Pancreas (tissue), 10 donors: ENCODE measurements around the gene CRADD. TPM values are rescaled to one million over a fixed set of nuclear protein-coding genes. Genes with fewer than 3 reads are reported as not detected.

Experiments used
- ATAC-seq, 4 donors: fragments of 200-7000 bp; cut with Tn5 transposase; one replicate each; pipeline versions ENCODE4 v1.8.0 to v1.9.1; 2020; ENCODE audit warnings: mild to moderate bottlenecking in 4 of 4, moderate library complexity in 4 of 4
- DNase-seq, 6 donors: peaks; one replicate each; pipeline ENCODE4 v3.0.0-alpha.2; 2020
- FAIRE-seq: peaks from 2 replicates; lab custom pipeline; 2012; peaks lifted over from hg19 to GRCh38; lab: Jason Lieb, UNC
- H3K27ac ChIP-seq, 4 donors: fragments of 200-600 bp; sonication (generic); 1 replicate in 3 of 4; 2 replicates in 1 of 4; pipeline versions ENCODE4 v1.5.0 to v1.8.0; 2020
- H3K27me3 ChIP-seq, 4 donors: fragments of 200-600 bp; one replicate each; pipeline ENCODE4 v1.8.0; 2021
- H3K36me3 ChIP-seq, 3 donors: fragments of 200-600 bp; sonication (generic) in 1 of 3; one replicate each; pipeline versions ENCODE4 v1.5.0 to v1.8.0; 2020 to 2021
- H3K4me1 ChIP-seq, 3 donors: fragments of 200-600 bp; one replicate each; pipeline ENCODE4 v1.8.0; 2021
- H3K4me3 ChIP-seq, 4 donors: fragments of 200-600 bp; sonication (generic) in 2 of 4; one replicate each; pipeline versions ENCODE4 v1.5.0 to v1.8.0; 2020 to 2021
- H3K9me3 ChIP-seq, 4 donors: fragments of 200-600 bp; one replicate each; pipeline ENCODE4 v1.8.0; 2021
- WGBS, 2 donors: extraction: QIAGEN DNeasy Blood & Tissue Kit; methylation state at CpG; one replicate each; pipeline ENCODE4 v1.1.7; 2013; 5-methylcytosine and 5-hydroxymethylcytosine counted together
- intact Hi-C, 3 donors: fragments of 100-400 bp; cut with DNase I; formaldehyde crosslinking; loops; one replicate each; pipeline versions ENCODE4 v1.11.1 to v1.14.2; 2022
- polyA plus RNA-seq, 2 donors: library from polyadenylated mRNA; stranded (reverse); fragments of 200-250 nt; gene quantifications; one replicate each; pipeline ENCODE4 v1.2.3, GENCODE V29; 2013
- total RNA-seq, 6 donors: library from RNA; stranded (reverse); fragmentation: NEBNext Ultra II Directional in 4 of 6; extraction: Animal tissue kit (Norgen Biotek cat#: 25700) in 4 of 6; gene quantifications; one replicate each; pipeline versions ENCODE4 v1.2.1 to v1.2.4, GENCODE V29; 2021 to 2023
- TF ChIP-seq, protein P1 (sequence below), 4 donors: fragments of 200-600 bp; sonication (generic) in 3 of 4; IDR thresholded peaks; one replicate each; pipeline versions ENCODE4 v1.5.0 to v1.8.0; 2021; ENCODE audit warnings: antibody characterized with exemption in 4 of 4
- donor health status: healthy with polysubstance abuse.
- donor health status: DM: no; HTN: no; CAD: no; lungs with moderate emphysema.
- donor health status: DM: no; HTN: no; CAD: no.
- donor health status: control.
- donor health status: control.
- donor health status: Bipolar disorder and iron deficiency.
- donor health status: DM: yes; HTN: yes; CAD: no.
- donor health status: DM: no; HTN: no; CAD: no.
- donor health status: DM: no; HTN: no; CAD: no.
- donor health status: DM: yes; HTN: yes; CAD: no.

The CRADD gene
- total and polyA plus RNA-seq, 8 donors = 5.3 to 12.3 (median 9.2) TPM

GRCh38 chr12:93889516-93890212 is 212.5 kb downstream of the CRADD start:
- intact Hi-C loops = no loop called here

GRCh38 chr12:93892423-93893268 is 215.5 kb downstream of the CRADD start:
- no peaks in the 10 kb centered on the region for H3K4me1 ChIP-seq
- H3K4me3 ChIP-seq = no peak overlapping the region
- no peak for DNase-seq
- intact Hi-C loops = no loop called here
- no peaks in the 10 kb centered on the region for H3K9me3 ChIP-seq
- no peaks in the 10 kb centered on the region for H3K36me3 ChIP-seq
- H3K27me3 ChIP-seq = no peaks in the 10 kb centered on the region
- ATAC-seq = peak in 2 of 4 donors; percentile 44 to 58
- TF ChIP-seq, protein P1, sequence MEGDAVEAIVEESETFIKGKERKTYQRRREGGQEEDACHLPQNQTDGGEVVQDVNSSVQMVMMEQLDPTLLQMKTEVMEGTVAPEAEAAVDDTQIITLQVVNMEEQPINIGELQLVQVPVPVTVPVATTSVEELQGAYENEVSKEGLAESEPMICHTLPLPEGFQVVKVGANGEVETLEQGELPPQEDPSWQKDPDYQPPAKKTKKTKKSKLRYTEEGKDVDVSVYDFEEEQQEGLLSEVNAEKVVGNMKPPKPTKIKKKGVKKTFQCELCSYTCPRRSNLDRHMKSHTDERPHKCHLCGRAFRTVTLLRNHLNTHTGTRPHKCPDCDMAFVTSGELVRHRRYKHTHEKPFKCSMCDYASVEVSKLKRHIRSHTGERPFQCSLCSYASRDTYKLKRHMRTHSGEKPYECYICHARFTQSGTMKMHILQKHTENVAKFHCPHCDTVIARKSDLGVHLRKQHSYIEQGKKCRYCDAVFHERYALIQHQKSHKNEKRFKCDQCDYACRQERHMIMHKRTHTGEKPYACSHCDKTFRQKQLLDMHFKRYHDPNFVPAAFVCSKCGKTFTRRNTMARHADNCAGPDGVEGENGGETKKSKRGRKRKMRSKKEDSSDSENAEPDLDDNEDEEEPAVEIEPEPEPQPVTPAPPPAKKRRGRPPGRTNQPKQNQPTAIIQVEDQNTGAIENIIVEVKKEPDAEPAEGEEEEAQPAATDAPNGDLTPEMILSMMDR (IDR thresholded peaks at IDR 0.05) = no peak
- 42 to 47% methylated on average over 14 of the region's 14 CpGs for WGBS, 2 donors
- no peak overlapping the region for H3K27ac ChIP-seq
- no peak for FAIRE-seq

More at GRCh38 chr12:93889516-93890212, 212.5 kb downstream of the CRADD start:
- ATAC-seq = no peak
- Histone ChIP-seq H3K4me1 (no peaks in the 10 kb centered on the region), H3K27me3 (no peaks in the 10 kb centered on the region), H3K9me3 (no peaks in the 10 kb centered on the region), H3K27ac (no peak overlapping the region), H3K4me3 (no peak overlapping the region), H3K36me3 (no peaks in the 10 kb centered on the region)
- WGBS, 2 donors = 86 to 95% methylated on average over 9 of the region's 9 CpGs
- no peak for FAIRE-seq
- no peak for DNase-seq
- TF ChIP-seq, protein P1 (IDR thresholded peaks at IDR 0.05) = no peak

- TF ChIP-seq, protein P1 (IDR thresholded peaks at IDR 0.05) = no peak
- FAIRE-seq (no peak), ATAC-seq (peak in 3 of 4 donors; percentile 43 to 56 (median 53)), DNase-seq (peak in 5 of 6 donors; percentile 28 to 52 (median 30))
- Histone ChIP-seq H3K9me3 (no peaks in the 10 kb centered on the region), H3K4me3 (no peak overlapping the region), H3K4me1 (no peaks in the 10 kb centered on the region), H3K27ac (no peak overlapping the region), H3K27me3 (no peaks in the 10 kb centered on the region), H3K36me3 (no peaks in the 10 kb centered on the region)
- 80 to 86% methylated on average over 17 of the region's 17 CpGs for WGBS, 2 donors
- intact Hi-C loops = no loop called here
Measured at GRCh38 chr12:93894391-93895088, 217.4 kb downstream of the CRADD start.

GRCh38 chr12:93895089-93895445 is 217.9 kb downstream of the CRADD start:
- no peak for DNase-seq
- peak in 2 of 4 donors; percentile 9 to 20 for ATAC-seq
- Histone ChIP-seq H3K9me3 (no peaks in the 10 kb centered on the region), H3K27me3 (no peaks in the 10 kb centered on the region), H3K4me3 (no peak overlapping the region), H3K36me3 (no peaks in the 10 kb centered on the region), H3K4me1 (no peaks in the 10 kb centered on the region), H3K27ac (no peak overlapping the region)
- FAIRE-seq = no peak
- TF ChIP-seq, protein P1 (IDR thresholded peaks at IDR 0.05) = no peak
- WGBS, 2 donors = 79 to 81% methylated on average over 6 of the region's 6 CpGs
- intact Hi-C loops = no loop called here
